ENCODE results near the gene ASB18. TPM values are rescaled to one million over a fixed set of nuclear protein-coding genes. Genes with fewer than 3 reads are reported as not detected.

The ASB18 gene
- total RNA-seq, 2 donors from 2014 or later = 1.9 to 7.6 TPM

DNA sequence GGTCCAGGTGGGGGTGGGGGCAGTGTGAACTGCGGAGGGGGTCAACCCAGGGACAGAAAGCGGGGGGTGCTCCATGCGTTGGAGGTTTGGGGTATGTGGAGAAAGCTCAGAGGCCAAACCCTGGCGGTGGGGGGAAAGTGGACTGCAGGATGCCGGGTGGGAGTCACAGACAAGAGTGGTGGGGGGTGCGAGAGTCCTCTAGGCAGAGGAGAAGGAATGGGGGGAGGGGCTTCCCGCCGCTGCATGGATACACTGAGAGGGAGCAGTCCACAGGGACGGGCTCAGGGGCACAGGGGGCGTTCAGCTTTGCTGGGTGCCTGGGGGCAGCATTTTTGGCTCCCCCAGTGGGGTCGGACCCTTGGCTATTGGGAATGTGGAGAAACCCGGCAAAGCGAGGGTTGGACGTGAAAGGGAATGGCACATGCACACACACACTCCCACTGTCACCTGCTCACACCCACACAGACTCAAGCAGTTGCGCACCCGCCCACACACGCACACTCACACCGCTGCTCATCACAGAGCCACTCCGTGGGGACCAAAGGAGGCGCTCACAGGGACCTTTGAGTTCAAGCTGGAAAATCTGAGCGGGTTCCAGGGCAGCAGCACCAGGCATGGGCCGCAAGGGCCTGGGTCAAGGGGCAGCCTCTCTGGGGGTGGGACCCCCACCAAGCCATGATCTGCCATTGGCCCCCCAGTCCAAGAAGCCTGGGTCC lies 103.7 kb downstream of the ASB18 start:
- Histone ChIP-seq H3K36me3 (no peaks in the 10 kb centered on the region), H3K27ac (no peak overlapping the region), H3K4me3 (no peak overlapping the region), H3K27me3 (peaks cover 16 to 45% of the 10 kb centered on the region in 2 donors), H3K4me1 (peaks cover 0 to 24% of the 10 kb centered on the region in 2 donors), H3K9me3 (no peaks in the 10 kb centered on the region)
- DNase-seq (ENCODE audit: low spot score) = no peak
- TF ChIP-seq, protein P1, sequence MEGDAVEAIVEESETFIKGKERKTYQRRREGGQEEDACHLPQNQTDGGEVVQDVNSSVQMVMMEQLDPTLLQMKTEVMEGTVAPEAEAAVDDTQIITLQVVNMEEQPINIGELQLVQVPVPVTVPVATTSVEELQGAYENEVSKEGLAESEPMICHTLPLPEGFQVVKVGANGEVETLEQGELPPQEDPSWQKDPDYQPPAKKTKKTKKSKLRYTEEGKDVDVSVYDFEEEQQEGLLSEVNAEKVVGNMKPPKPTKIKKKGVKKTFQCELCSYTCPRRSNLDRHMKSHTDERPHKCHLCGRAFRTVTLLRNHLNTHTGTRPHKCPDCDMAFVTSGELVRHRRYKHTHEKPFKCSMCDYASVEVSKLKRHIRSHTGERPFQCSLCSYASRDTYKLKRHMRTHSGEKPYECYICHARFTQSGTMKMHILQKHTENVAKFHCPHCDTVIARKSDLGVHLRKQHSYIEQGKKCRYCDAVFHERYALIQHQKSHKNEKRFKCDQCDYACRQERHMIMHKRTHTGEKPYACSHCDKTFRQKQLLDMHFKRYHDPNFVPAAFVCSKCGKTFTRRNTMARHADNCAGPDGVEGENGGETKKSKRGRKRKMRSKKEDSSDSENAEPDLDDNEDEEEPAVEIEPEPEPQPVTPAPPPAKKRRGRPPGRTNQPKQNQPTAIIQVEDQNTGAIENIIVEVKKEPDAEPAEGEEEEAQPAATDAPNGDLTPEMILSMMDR (IDR thresholded peaks at IDR 0.05) = no peak

DNA sequence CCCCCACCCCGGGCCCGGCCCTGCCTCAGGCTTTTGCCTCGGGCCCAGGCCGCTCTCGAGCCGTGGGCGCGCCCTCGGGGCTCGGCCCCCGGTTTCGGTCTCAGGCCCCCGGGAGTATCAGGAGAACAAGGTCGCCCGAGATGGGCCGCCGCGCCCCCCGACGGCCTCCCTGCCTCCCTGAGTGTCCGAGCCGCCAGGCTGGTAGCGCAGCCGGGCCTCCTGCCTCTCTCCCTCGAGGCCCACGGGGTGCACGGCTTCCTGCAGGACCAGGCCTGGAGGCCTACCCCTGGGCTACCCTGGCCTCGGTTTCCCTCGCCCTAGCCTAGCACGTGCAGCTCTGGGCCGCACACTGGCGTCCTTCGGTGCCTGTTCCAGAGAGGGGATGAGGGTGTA lies 104.4 kb downstream of the ASB18 start:
- Histone ChIP-seq H3K36me3 (no peaks in the 10 kb centered on the region), H3K9me3 (no peaks in the 10 kb centered on the region), H3K27ac (no peak overlapping the region), H3K4me1 (peaks cover 0 to 18% of the 10 kb centered on the region in 2 donors), H3K4me3 (no peak overlapping the region), H3K27me3 (peaks cover 8 to 38% of the 10 kb centered on the region in 2 donors)
- DNase-seq (ENCODE audit: low spot score) = no peak
- TF ChIP-seq, protein P1 (IDR thresholded peaks at IDR 0.05) = no peak

DNA sequence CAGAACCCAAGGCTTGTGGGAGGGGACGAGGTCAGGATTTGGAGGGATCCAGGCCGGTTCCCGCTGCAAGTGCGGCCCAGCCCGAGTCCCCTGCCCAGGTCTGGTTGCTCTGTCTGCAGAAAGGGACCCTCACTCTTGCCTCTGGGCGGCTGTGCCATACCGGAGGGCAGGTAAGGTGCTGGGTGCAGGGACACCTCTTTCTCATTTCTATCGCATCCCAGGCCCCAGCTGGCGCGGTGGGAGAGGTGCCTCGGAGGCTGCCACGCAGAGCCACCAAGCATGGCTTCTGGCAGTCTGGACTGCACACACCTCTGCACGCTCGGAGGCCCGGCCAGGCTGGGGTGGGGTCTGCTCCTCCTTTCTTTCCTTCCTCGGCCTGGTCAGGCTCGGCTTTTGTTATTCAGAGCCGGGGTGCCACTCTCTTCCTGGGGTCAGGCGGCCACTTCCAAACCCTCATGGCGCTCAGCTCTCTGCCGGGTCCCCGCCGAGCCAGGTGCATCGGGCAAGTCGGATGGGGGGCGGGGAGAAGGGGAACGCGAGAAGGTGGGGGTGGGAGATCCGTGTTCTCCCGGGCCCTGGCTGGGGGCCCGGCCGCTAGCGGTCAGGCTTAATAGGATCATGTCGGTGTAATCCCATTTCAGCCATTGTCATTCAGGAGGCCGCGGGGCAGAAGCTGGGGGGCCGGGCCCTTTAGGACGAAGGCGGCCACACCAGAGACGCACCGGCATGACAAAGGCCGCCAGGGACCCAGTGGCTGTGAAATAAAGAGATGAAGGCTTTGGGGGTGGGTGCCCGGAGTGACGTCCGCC lies 105.0 kb downstream of the ASB18 start:
- Histone ChIP-seq H3K27ac (no peak overlapping the region), H3K27me3 (peaks cover 3 to 32% of the 10 kb centered on the region in 2 donors), H3K36me3 (no peaks in the 10 kb centered on the region), H3K4me3 (no peak overlapping the region), H3K4me1 (peaks cover 0 to 12% of the 10 kb centered on the region in 2 donors), H3K9me3 (no peaks in the 10 kb centered on the region)
- no peak for DNase-seq (ENCODE audit: low spot score)
- TF ChIP-seq, protein P1 (IDR thresholded peaks at IDR 0.05) = no peak

DNA sequence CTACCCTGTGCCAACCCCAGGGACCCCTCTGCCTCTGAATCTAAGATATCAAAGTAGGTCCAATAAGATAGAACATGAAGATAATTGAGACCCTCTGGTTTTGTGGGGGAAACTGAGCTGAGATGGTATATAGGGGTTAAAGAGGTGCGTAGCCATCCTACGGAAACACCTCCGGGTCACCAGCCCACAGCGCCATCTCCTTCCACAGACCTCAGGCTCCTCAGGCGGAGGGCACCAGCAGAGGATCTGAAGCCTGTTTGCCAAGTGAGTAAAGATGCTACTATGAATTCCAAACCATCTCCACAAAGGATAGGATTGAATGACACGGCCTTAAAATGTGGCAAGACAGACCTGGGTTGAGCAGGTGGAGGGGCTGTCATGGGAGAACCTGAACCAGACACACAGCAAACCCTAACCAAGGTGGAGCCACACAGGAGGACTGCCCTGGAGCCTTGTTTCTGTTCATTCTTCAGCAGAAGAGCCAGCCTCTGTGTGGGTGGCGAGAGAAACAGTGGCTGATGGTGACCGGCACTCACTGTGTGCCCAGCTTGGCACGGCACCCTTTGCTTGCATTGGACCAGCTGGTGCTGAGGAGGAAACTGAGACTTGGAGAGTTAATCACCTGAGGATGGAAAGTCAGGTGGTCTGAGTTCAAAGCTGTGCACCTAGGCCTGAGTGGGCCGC lies 106.2 kb downstream of the ASB18 start:
- Histone ChIP-seq H3K27ac (no peak overlapping the region), H3K9me3 (peaks cover 0 to 8% of the 10 kb centered on the region in 2 donors), H3K4me3 (no peak overlapping the region), H3K36me3 (no peaks in the 10 kb centered on the region), H3K4me1 (peaks cover 0 to under 1% of the 10 kb centered on the region in 2 donors), H3K27me3 (peaks cover 0 to 20% of the 10 kb centered on the region in 2 donors)
- TF ChIP-seq, protein P1 (IDR thresholded peaks at IDR 0.05) = no peak
- DNase-seq (ENCODE audit: low spot score) = no peak

DNA sequence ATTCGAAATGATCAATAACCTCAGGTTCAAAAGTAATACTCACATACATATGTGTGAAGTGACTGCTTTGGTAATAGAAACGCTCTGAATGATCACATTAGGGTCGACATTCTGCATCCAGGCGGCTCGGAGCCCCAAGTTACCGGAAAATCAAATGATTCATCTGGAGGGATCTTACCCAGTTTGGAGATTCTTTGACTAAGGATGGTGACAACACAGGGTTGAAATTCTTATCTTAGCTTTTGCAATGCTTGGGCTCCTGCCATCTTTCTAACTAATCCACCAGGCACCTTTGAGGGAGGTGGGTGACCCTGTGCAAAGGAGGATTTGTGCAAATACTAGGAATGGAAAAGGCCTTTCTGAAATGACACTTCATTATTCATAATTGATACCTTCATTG lies 106.8 kb downstream of the ASB18 start:
- Histone ChIP-seq H3K27me3 (peaks cover 0 to 19% of the 10 kb centered on the region in 2 donors), H3K4me3 (no peak overlapping the region), H3K36me3 (no peaks in the 10 kb centered on the region), H3K4me1 (no peaks in the 10 kb centered on the region), H3K27ac (no peak overlapping the region), H3K9me3 (peaks cover 0 to 13% of the 10 kb centered on the region in 2 donors)
- DNase-seq (ENCODE audit: low spot score) = no peak
- TF ChIP-seq, protein P1 (IDR thresholded peaks at IDR 0.05) = no peak
